Mucosa of stomach (tissue), 1 donor: ENCODE measurements around the gene MT2A.
"Not testable (repeated sequence)": the region's sequence is repeated elsewhere in the genome, so short reads cannot be mapped to it uniquely, and the experiment has no call there.

Experiments
- H3K27me3 ChIP-seq: one replicate; pipeline ENCODE4 v1.7.0; 2013; ENCODE audit warnings: mild to moderate bottlenecking, low read length; ENCODE audit not compliant: control insufficient read depth, insufficient read depth
- H3K36me3 ChIP-seq: one replicate; pipeline ENCODE4 v1.7.0; 2013; ENCODE audit warnings: low read length; ENCODE audit not compliant: control insufficient read depth, insufficient read depth
- H3K4me1 ChIP-seq: one replicate; pipeline ENCODE4 v1.7.0; 2013; ENCODE audit warnings: mild to moderate bottlenecking, low read length; ENCODE audit not compliant: control insufficient read depth, insufficient read depth
- H3K4me3 ChIP-seq: one replicate; pipeline ENCODE4 v1.7.0; 2013; ENCODE audit warnings: low read length
- H3K9ac ChIP-seq: one replicate; pipeline ENCODE4 v1.7.0; 2013; ENCODE audit warnings: mild to moderate bottlenecking, low read length, moderate library complexity
- H3K9me3 ChIP-seq: one replicate; pipeline ENCODE4 v1.7.0; 2013; ENCODE audit warnings: mild to moderate bottlenecking, low read length, moderate library complexity; ENCODE audit not compliant: control insufficient read depth
- donor health status: Pancreatic carcinoma.

MT2A gene

GRCh38 chr16:56614549-56614991 is 6.2 kb downstream of the MT2A start:
- Histone ChIP-seq H3K4me1 (peaks cover 31% of the 10 kb centered on the region), H3K4me3 (no peak overlapping the region), H3K27me3 (peaks cover 8% of the 10 kb centered on the region), H3K9ac (no peak overlapping the region), H3K9me3 (no peaks in the 10 kb centered on the region), H3K36me3 (no peaks in the 10 kb centered on the region)

- no peaks in the 10 kb centered on the region for H3K9me3 ChIP-seq
- H3K9ac ChIP-seq: no peak overlapping the region
- H3K36me3 ChIP-seq: no peaks in the 10 kb centered on the region
- H3K27me3 ChIP-seq: peaks cover 8% of the 10 kb centered on the region
- H3K4me3 ChIP-seq: no peak overlapping the region
- H3K4me1 ChIP-seq: peaks cover 27% of the 10 kb centered on the region
Observed at GRCh38 chr16:56615353-56615752, 7.0 kb downstream of the MT2A start.

- Histone ChIP-seq H3K4me3 (peak overlapping the region; percentile 28), H3K4me1 (peaks cover 13% of the 10 kb centered on the region), H3K27me3 (peaks cover 8% of the 10 kb centered on the region), H3K9ac (peak overlapping the region; percentile 67), H3K9me3 (no peaks in the 10 kb centered on the region), H3K36me3 (no peaks in the 10 kb centered on the region)
Observed at GRCh38 chr16:56616608-56617211, 8.3 kb downstream of the MT2A start.

- H3K4me3 ChIP-seq: peak overlapping the region; percentile 28
- no peaks in the 10 kb centered on the region for H3K36me3 ChIP-seq
- peak overlapping the region; percentile 67 for H3K9ac ChIP-seq
- H3K27me3 ChIP-seq: peaks cover 8% of the 10 kb centered on the region
- H3K9me3 ChIP-seq: no peaks in the 10 kb centered on the region
- peaks cover 13% of the 10 kb centered on the region for H3K4me1 ChIP-seq
Observed at GRCh38 chr16:56617212-56618085, 9.1 kb downstream of the MT2A start.

GRCh38 chr16:56618138-56618537 is 9.8 kb downstream of the MT2A start:
- peaks cover 8% of the 10 kb centered on the region for H3K27me3 ChIP-seq
- no peak overlapping the region for H3K9ac ChIP-seq
- peaks cover 13% of the 10 kb centered on the region for H3K4me1 ChIP-seq
- no peaks in the 10 kb centered on the region for H3K36me3 ChIP-seq
- no peaks in the 10 kb centered on the region for H3K9me3 ChIP-seq
- no peak overlapping the region for H3K4me3 ChIP-seq

GRCh38 chr16:56620339-56620897 is 12.0 kb downstream of the MT2A start:
- Histone ChIP-seq H3K9me3 (no peaks in the 10 kb centered on the region), H3K36me3 (no peaks in the 10 kb centered on the region), H3K4me1 (peaks cover 18% of the 10 kb centered on the region), H3K4me3 (no peak overlapping the region), H3K27me3 (peaks cover 8% of the 10 kb centered on the region), H3K9ac (no peak overlapping the region)

GRCh38 chr16:56621665-56622445 is 13.5 kb downstream of the MT2A start:
- H3K27me3 ChIP-seq, H3K4me3 ChIP-seq, H3K9ac ChIP-seq, H3K36me3 ChIP-seq, H3K9me3 ChIP-seq: not testable (repeated sequence)
- peaks cover 14% of the 10 kb centered on the region for H3K4me1 ChIP-seq

GRCh38 chr16:56623184-56623583 is 14.8 kb downstream of the MT2A start:
- peaks cover 10% of the 10 kb centered on the region for H3K4me1 ChIP-seq
- H3K4me3 ChIP-seq, H3K27me3 ChIP-seq, H3K36me3 ChIP-seq, H3K9ac ChIP-seq, H3K9me3 ChIP-seq: not testable (repeated sequence)

GRCh38 chr16:56623637-56624036 is 15.3 kb downstream of the MT2A start:
- H3K4me3 ChIP-seq: no peak overlapping the region
- peaks cover 3% of the 10 kb centered on the region for H3K27me3 ChIP-seq
- H3K36me3 ChIP-seq: no peaks in the 10 kb centered on the region
- no peak overlapping the region for H3K9ac ChIP-seq
- peaks cover 10% of the 10 kb centered on the region for H3K4me1 ChIP-seq
- H3K9me3 ChIP-seq: no peaks in the 10 kb centered on the region

- Histone ChIP-seq H3K9ac (peak within 1 kb of the TSS; percentile 89), H3K9me3 (no peaks in the 10 kb centered on the region), H3K4me1 (peaks cover 10% of the 10 kb centered on the region), H3K27me3 (no peaks in the 10 kb centered on the region), H3K36me3 (no peaks in the 10 kb centered on the region), H3K4me3 (peak within 1 kb of the TSS; percentile 86)
Observed at GRCh38 chr16:56625140-56625942, 17.0 kb downstream of the MT2A start, which contains the start of gene MT1E. MT1E (plus strand) TSS chr16:56625781; CDS start chr16:56625852, 71 bp downstream.

GRCh38 chr16:56625943-56626654 is 17.7 kb downstream of the MT2A start:
- H3K4me1 ChIP-seq: peaks cover 10% of the 10 kb centered on the region
- H3K9ac ChIP-seq: peak overlapping the region; percentile 89
- no peaks in the 10 kb centered on the region for H3K9me3 ChIP-seq
- H3K4me3 ChIP-seq: peak overlapping the region; percentile 86
- no peaks in the 10 kb centered on the region for H3K27me3 ChIP-seq
- H3K36me3 ChIP-seq: no peaks in the 10 kb centered on the region
